OCI-LY3 (cell line): ENCODE measurements around the gene SLC9A7.

Experiments used
- H2AFZ ChIP-seq: fragments of 200-600, 300-600 bp; shearing (Covaris generic); 2 replicates; pipeline ENCODE4 v1.6.0; 2014; ENCODE audit warnings: antibody characterized with exemption, low read depth, low read length
- H3K27ac ChIP-seq: fragments of 200-600, 300-600 bp; sonication (generic); 2 replicates; pipeline ENCODE4 v1.5.1; 2014; ENCODE audit warnings: mild to moderate bottlenecking, low read length, moderate library complexity, mixed read lengths
- H3K27me3 ChIP-seq: fragments of 200-600, 300-600 bp; sonication (generic); 2 replicates; pipeline ENCODE4 v1.6.1; 2014; ENCODE audit warnings: low read depth, low read length, mixed read lengths
- H3K36me3 ChIP-seq: fragments of 200-600, 300-600 bp; sonication (generic); replicated peaks from 2 replicates; pipeline ENCODE3; 2014; ENCODE audit warnings: low read depth, low read length, mixed read lengths
- H3K4me1 ChIP-seq: fragments of 300-600, 200-600 bp; sonication (generic); 2 replicates; pipeline ENCODE4 v1.6.1; 2014; ENCODE audit warnings: low read length, mixed read lengths
- H3K4me2 ChIP-seq: fragments of 200-600, 300-600 bp; sonication (generic); 2 replicates; pipeline ENCODE4 v1.6.1; 2014; ENCODE audit warnings: low read length, mixed read lengths
- H3K4me3 ChIP-seq: fragments of 300-600, 200-600 bp; sonication (generic); 2 replicates; pipeline ENCODE4 v1.5.1; 2014; ENCODE audit warnings: antibody characterized with exemption, mild to moderate bottlenecking, low read length, moderate library complexity
- H3K79me2 ChIP-seq: fragments of 300-600, 200-600 bp; shearing (Covaris generic); 2 replicates; pipeline ENCODE4 v1.6.1; 2014; ENCODE audit warnings: mild to moderate bottlenecking, low read length, mixed read lengths
- H3K9ac ChIP-seq: fragments of 300-600, 200-600 bp; shearing (Covaris generic); 2 replicates; pipeline ENCODE4 v1.6.0; 2014; ENCODE audit warnings: mild to moderate bottlenecking, low read length, moderate library complexity
- H3K9me3 ChIP-seq: fragments of 200-600, 300-600 bp; shearing (Covaris generic); 2 replicates; pipeline ENCODE4 v1.6.1; 2014; ENCODE audit warnings: low read length, mixed read lengths; ENCODE audit not compliant: insufficient read depth
- H4K20me1 ChIP-seq: fragments of 200-600, 300-600 bp; sonication (generic); 2 replicates; pipeline ENCODE4 v1.6.1; 2016; ENCODE audit warnings: low read length, mixed read lengths; ENCODE audit not compliant: insufficient read depth
- CTCF ChIP-seq: fragments of 200-600, 300-600 bp; sonication (generic); IDR thresholded peaks from 2 replicates; pipeline ENCODE4 v1.5.1; 2014; ENCODE audit warnings: antibody characterized with exemption, low read length, low read depth
- EZH2phosphoT487 ChIP-seq: fragments of 200-600 bp; shearing (Covaris generic); IDR thresholded peaks from 2 replicates; pipeline ENCODE4 v1.6.1; 2018; ENCODE audit warnings: antibody characterized with exemption, mixed run types, low read depth

SLC9A7 gene

GRCh38 chrX:46750889-46751288, 8.0 kb downstream of the SLC9A7 start:
- H3K36me3 ChIP-seq, result peaks cover 7% of the 10 kb centered on the region
- peaks cover 66% of the 10 kb centered on the region for H3K79me2 ChIP-seq

GRCh38 chrX:46744009-46744408, 14.9 kb downstream of the SLC9A7 start:
- H3K9ac ChIP-seq, result no peak overlapping the region
- H3K4me2 ChIP-seq, result no peak overlapping the region
- peaks cover 16% of the 10 kb centered on the region; the same call in 1 of the 2 replicates for H4K20me1 ChIP-seq
- H3K27ac ChIP-seq, result no peak overlapping the region
- no peak overlapping the region for H3K4me3 ChIP-seq
- no peak for TF ChIP-seq CTCF
- TF ChIP-seq EZH2phosphoT487, result no peak
- no peak overlapping the region for H2AFZ ChIP-seq
- H3K9me3 ChIP-seq, result 0 out of 2 replicates have a peak, but pooled peaks cover 3% of the 10 kb centered on the region
- peaks cover 76% of the 10 kb centered on the region for H3K79me2 ChIP-seq
- no peaks in the 10 kb centered on the region for H3K27me3 ChIP-seq
- peaks cover 5% of the 10 kb centered on the region for H3K36me3 ChIP-seq
- no peaks in the 10 kb centered on the region for H3K4me1 ChIP-seq

More at GRCh38 chrX:46750889-46751288, 8.0 kb downstream of the SLC9A7 start:
- H2AFZ ChIP-seq, result no peak overlapping the region
- no peak overlapping the region for H3K27ac ChIP-seq
- no peaks in the 10 kb centered on the region for H3K27me3 ChIP-seq
- H3K9ac ChIP-seq, result no peak overlapping the region
- H3K4me2 ChIP-seq, result no peak overlapping the region
- TF ChIP-seq EZH2phosphoT487 (no peak), CTCF (no peak)
- H3K9me3 ChIP-seq, result no peaks in the 10 kb centered on the region
- peaks cover 33% of the 10 kb centered on the region for H3K4me1 ChIP-seq
- peaks cover 6% of the 10 kb centered on the region for H4K20me1 ChIP-seq
- no peak overlapping the region for H3K4me3 ChIP-seq

- no peak overlapping the region for H3K27ac ChIP-seq
- peaks cover 74% of the 10 kb centered on the region for H3K79me2 ChIP-seq
Observed at GRCh38 chrX:46743046-46743445, 15.9 kb downstream of the SLC9A7 start.

GRCh38 chrX:46739736-46740135, 19.2 kb downstream of the SLC9A7 start:
- TF ChIP-seq EZH2phosphoT487 (no peak), CTCF (no peak)
- Histone ChIP-seq H3K36me3 (peaks cover 24% of the 10 kb centered on the region), H3K4me2 (no peak overlapping the region), H4K20me1 (peaks cover 10% of the 10 kb centered on the region; the same call in 1 of the 2 replicates), H3K4me1 (no peaks in the 10 kb centered on the region), H3K9ac (no peak overlapping the region), H2AFZ (no peak overlapping the region), H3K27me3 (no peaks in the 10 kb centered on the region), H3K79me2 (peaks cover 48% of the 10 kb centered on the region), H3K4me3 (no peak overlapping the region), H3K27ac (no peak overlapping the region), H3K9me3 (peaks cover 10% of the 10 kb centered on the region; the same call in 1 of the 2 replicates)

More at GRCh38 chrX:46743046-46743445, 15.9 kb downstream of the SLC9A7 start:
- no peak overlapping the region for H3K4me2 ChIP-seq
- peaks cover 7% of the 10 kb centered on the region for H3K36me3 ChIP-seq
- no peaks in the 10 kb centered on the region for H3K4me1 ChIP-seq
- H3K9ac ChIP-seq, result no peak overlapping the region
- H2AFZ ChIP-seq, result no peak overlapping the region
- no peak for TF ChIP-seq CTCF
- TF ChIP-seq EZH2phosphoT487, result no peak
- H4K20me1 ChIP-seq, result peaks cover 16% of the 10 kb centered on the region; the same call in 1 of the 2 replicates
- H3K27me3 ChIP-seq, result no peaks in the 10 kb centered on the region
- H3K4me3 ChIP-seq, result no peak overlapping the region
- 0 out of 2 replicates have a peak, but pooled peaks cover 3% of the 10 kb centered on the region for H3K9me3 ChIP-seq
